Liver (tissue), 9 donors: ENCODE measurements around the gene IER5. TPM values are rescaled to one million over a fixed set of nuclear protein-coding genes. Genes with fewer than 3 reads are reported as not detected.

Experiments used
- DNase-seq: peaks from one replicate; pipeline ENCODE4 v3.0.0-alpha.2; 2017; ENCODE audit warnings: low spot score
- H3K27ac ChIP-seq, 2 donors: one replicate each; pipeline ENCODE4 v1.7.0; 2013; ENCODE audit warnings: inconsistent platforms in 2 of 2, low read length in 2 of 2, control low read depth in 1 of 2, low read depth in 1 of 2, mild to moderate bottlenecking in 1 of 2
- H3K27me3 ChIP-seq, 4 donors: one replicate each; pipeline versions ENCODE4 v1.6.1 to v1.7.0; 2013; ENCODE audit warnings: low read length in 3 of 4, inconsistent platforms in 1 of 4, mild to moderate bottlenecking in 1 of 4, moderate library complexity in 1 of 4; ENCODE audit not compliant: control insufficient read depth in 4 of 4, insufficient read depth in 4 of 4
- H3K36me3 ChIP-seq, 4 donors: one replicate each; pipeline versions ENCODE4 v1.6.1 to v1.7.0; 2013; ENCODE audit warnings: low read length in 3 of 4, mild to moderate bottlenecking in 3 of 4, low read depth in 1 of 4, moderate library complexity in 1 of 4; ENCODE audit not compliant: control insufficient read depth in 4 of 4, insufficient read depth in 3 of 4
- H3K4me1 ChIP-seq, 4 donors: one replicate each; pipeline versions ENCODE4 v1.6.1 to v1.7.0; 2013; ENCODE audit warnings: low read length in 3 of 4, mild to moderate bottlenecking in 3 of 4, moderate library complexity in 1 of 4; ENCODE audit not compliant: control insufficient read depth in 4 of 4, insufficient read depth in 4 of 4
- H3K4me3 ChIP-seq, 3 donors: one replicate each; pipeline versions ENCODE4 v1.6.1 to v1.7.0; 2013; ENCODE audit warnings: low read length in 3 of 3, control low read depth in 1 of 3, low read depth in 1 of 3, mild to moderate bottlenecking in 1 of 3
- H3K9ac ChIP-seq, 2 donors: one replicate each; pipeline ENCODE4 v1.7.0; 2013; ENCODE audit warnings: low read length in 2 of 2, mild to moderate bottlenecking in 2 of 2, moderate library complexity in 2 of 2, control low read depth in 1 of 2, low read depth in 1 of 2
- H3K9me3 ChIP-seq, 4 donors: one replicate each; pipeline versions ENCODE4 v1.6.1 to v1.7.0; 2013; ENCODE audit warnings: low read length in 3 of 4; ENCODE audit not compliant: control insufficient read depth in 4 of 4
- CTCF ChIP-seq: fragments of 150-350 bp; IDR thresholded peaks from 2 replicates; pipeline ENCODE4 v1.5.1; 2017; ENCODE audit warnings: improper control_type of control experiment, low read depth, low read length; ENCODE audit not compliant: missing input control
- EGR1 ChIP-seq, 2 donors: IDR thresholded peaks; 2 replicates each; pipeline ENCODE4 v1.6.1; 2016 to 2018; ENCODE audit warnings: antibody characterized with exemption in 2 of 2, low read depth in 2 of 2
- FOXA1 ChIP-seq: IDR thresholded peaks from 2 replicates; pipeline ENCODE4 v1.6.1; 2016; ENCODE audit warnings: antibody characterized with exemption
- FOXA2 ChIP-seq: IDR thresholded peaks from 2 replicates; pipeline ENCODE4 v1.6.1; 2016; ENCODE audit warnings: antibody characterized with exemption
- GABPA ChIP-seq, 2 donors: IDR thresholded peaks in 1 of 2; conservative IDR thresholded peaks in 1 of 2; 2 replicates each; pipeline ENCODE4 v1.6.1; 2016; ENCODE audit warnings: antibody characterized with exemption in 2 of 2, mild to moderate bottlenecking in 1 of 2, moderate library complexity in 1 of 2
- HNF4A ChIP-seq, 2 donors: conservative IDR thresholded peaks; 2 replicates each; pipeline ENCODE4 v1.6.1; 2016; ENCODE audit warnings: antibody characterized with exemption in 2 of 2, mild to moderate bottlenecking in 2 of 2
- HNF4G ChIP-seq: IDR thresholded peaks from 2 replicates; pipeline ENCODE4 v1.6.1; 2016; ENCODE audit warnings: antibody characterized with exemption
- JUND ChIP-seq, 2 donors: IDR thresholded peaks; 2 replicates each; pipeline ENCODE4 v1.6.1; 2016; ENCODE audit warnings: antibody characterized with exemption in 2 of 2
- MAX ChIP-seq: IDR thresholded peaks from 2 replicates; pipeline ENCODE4 v1.6.1; 2016; ENCODE audit warnings: antibody characterized with exemption
- NR2F2 ChIP-seq: IDR thresholded peaks from 2 replicates; pipeline ENCODE4 v1.6.1; 2016; ENCODE audit warnings: antibody characterized with exemption
- RAD21 ChIP-seq, 2 donors: IDR thresholded peaks; 2 replicates each; pipeline ENCODE4 v1.6.1; 2016; ENCODE audit warnings: antibody characterized with exemption in 2 of 2, mild to moderate bottlenecking in 2 of 2
- REST ChIP-seq: IDR thresholded peaks from 2 replicates; pipeline ENCODE4 v1.6.1; 2016; ENCODE audit warnings: antibody characterized with exemption, mild to moderate bottlenecking
- RXRA ChIP-seq, 2 donors: IDR thresholded peaks; 2 replicates each; pipeline ENCODE4 v1.6.1; 2017 to 2018; ENCODE audit warnings: antibody characterized with exemption in 2 of 2, mild to moderate bottlenecking in 1 of 2
- SP1 ChIP-seq: IDR thresholded peaks from 2 replicates; pipeline ENCODE4 v1.6.1; 2018; ENCODE audit warnings: antibody characterized with exemption, mild to moderate bottlenecking
- TAF1 ChIP-seq: conservative IDR thresholded peaks from 2 replicates; pipeline ENCODE4 v1.6.1; 2016; ENCODE audit warnings: antibody characterized with exemption, mild to moderate bottlenecking
- YY1 ChIP-seq: IDR thresholded peaks from 2 replicates; pipeline ENCODE4 v1.6.1; 2016; ENCODE audit warnings: antibody characterized with exemption, mild to moderate bottlenecking
- WGBS: extraction: QIAGEN DNeasy Blood & Tissue Kit; methylation state at CpG from one replicate; pipeline ENCODE4 v1.1.7; 2013; 5-methylcytosine and 5-hydroxymethylcytosine counted together
- polyA plus RNA-seq, 2 donors: library from polyadenylated mRNA; stranded (reverse) in 1 of 2; unstranded in 1 of 2; fragments of 200-250 nt in 1 of 2; fragments of >200 nt in 1 of 2; fragmentation: Nextera tagmentation in 1 of 2; extraction: Ambion mirVana in 1 of 2; gene quantifications; one replicate each; pipeline versions ENCODE4 v1.2.1 to v1.2.3, GENCODE V29; 2013 to 2015
- total RNA-seq, 2 donors: library from RNA; depleted of rRNA; stranded (reverse); fragments of >200 nt; gene quantifications; one replicate each; pipeline ENCODE4 v1.2.3, GENCODE V29; 2014
- TF ChIP-seq, protein P1 (sequence below): IDR thresholded peaks from 2 replicates; pipeline ENCODE4 v1.6.1; 2016; ENCODE audit warnings: antibody characterized with exemption
- donor health status: healthy.
- donor health status: healthy.
- donor health status: healthy.
- donor health status: healthy.
- donor health status: healthy.

IER5 gene
- total and polyA plus RNA-seq, 4 donors: 0.56 to 8.4 (median 2.4) TPM

DNA sequence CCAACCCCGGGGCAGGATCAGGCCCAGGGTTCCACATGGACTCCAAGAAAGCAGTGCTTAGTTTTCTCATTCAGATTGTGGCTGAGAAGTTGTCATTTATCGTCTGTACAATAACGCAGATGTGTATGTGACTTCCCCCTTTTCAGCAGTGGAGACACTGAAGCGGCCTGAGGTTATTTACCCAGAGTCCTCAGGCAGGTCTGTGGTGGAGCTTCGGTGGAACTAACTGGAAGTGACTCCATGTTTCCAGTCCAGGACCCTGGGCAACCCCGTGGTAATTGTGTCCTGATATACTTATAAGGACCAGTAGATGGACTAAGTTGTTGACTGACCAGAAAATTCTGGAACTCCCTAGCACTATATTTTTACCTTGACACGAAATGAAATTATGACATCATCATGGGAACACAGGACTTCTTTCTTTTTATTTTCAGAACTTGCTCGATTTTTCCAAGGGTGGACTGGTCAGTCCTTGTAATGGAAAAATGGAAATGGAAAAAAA, 1.0 kb upstream of the IER5 start:
- Histone ChIP-seq H3K4me1 (peaks cover 0 to 30% (median 10%) of the 10 kb centered on the region in 4 donors), H3K9ac (no peak overlapping the region), H3K9me3 (no peaks in the 10 kb centered on the region), H3K27ac (no peak overlapping the region), H3K36me3 (no peaks in the 10 kb centered on the region), H3K4me3 (no peak overlapping the region), H3K27me3 (no peaks in the 10 kb centered on the region)
- TF ChIP-seq TAF1 (no peak), GABPA (IDR thresholded peaks at IDR 0.05 in 1 of 2, conservative IDR thresholded peaks at IDR 0.05 in 1 of 2) (no peak), HNF4A (conservative IDR thresholded peaks at IDR 0.05) (no peak), FOXA2 (no peak), RAD21 (IDR thresholded peaks at IDR 0.05) (no peak), HNF4G (no peak), REST (no peak)
- DNase-seq: no peak
- whole genome bisulfite sequencing: 76% methylated on average over 8 of the region's 8 CpGs

- H3K4me3 ChIP-seq: peak overlapping the region; percentile 72 to 86 (median 75)
- no peak for DNase-seq
- peak overlapping the region; percentile 79 to 89 for H3K27ac ChIP-seq
- H3K9me3 ChIP-seq: no peaks in the 10 kb centered on the region
- no peaks in the 10 kb centered on the region for H3K36me3 ChIP-seq
- TF ChIP-seq NR2F2: no peak
- no peak for TF ChIP-seq EGR1 (IDR thresholded peaks at IDR 0.05; ENCODE audit: low read depth in 2 of 2)
- TF ChIP-seq YY1: no peak
- no peak for TF ChIP-seq FOXA1
- no peak for TF ChIP-seq JUND (IDR thresholded peaks at IDR 0.05)
- TF ChIP-seq HNF4G: no peak
- TF ChIP-seq TAF1: no peak
- TF ChIP-seq, protein P1, sequence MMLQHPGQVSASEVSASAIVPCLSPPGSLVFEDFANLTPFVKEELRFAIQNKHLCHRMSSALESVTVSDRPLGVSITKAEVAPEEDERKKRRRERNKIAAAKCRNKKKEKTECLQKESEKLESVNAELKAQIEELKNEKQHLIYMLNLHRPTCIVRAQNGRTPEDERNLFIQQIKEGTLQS: no peak
- no peak for TF ChIP-seq RAD21 (IDR thresholded peaks at IDR 0.05)
- no peak for TF ChIP-seq SP1
- no peak for TF ChIP-seq RXRA (IDR thresholded peaks at IDR 0.05)
- no peak for TF ChIP-seq MAX
- TF ChIP-seq FOXA2: no peak
- no peak for TF ChIP-seq CTCF
- no peak for TF ChIP-seq GABPA (IDR thresholded peaks at IDR 0.05 in 1 of 2, conservative IDR thresholded peaks at IDR 0.05 in 1 of 2)
- H3K4me1 ChIP-seq: peaks cover 0 to 35% (median 14%) of the 10 kb centered on the region in 4 donors
- no peaks in the 10 kb centered on the region for H3K27me3 ChIP-seq
- under 1% methylated on average over 97 of the region's 97 CpGs for WGBS
- peak overlapping the region; percentile 63 to 67 for H3K9ac ChIP-seq
Measured at GRCh38 chr1:181089017-181089675, 646 bp downstream of the IER5 start.
